Stimulated activated CD8-positive, alpha-beta memory T cell treated with anti-CD3 and anti-CD28 coated beads, Interleukin-15, amount 100 ng/mL, for 24 hours (primary cell): ENCODE measurements around the gene MKNK1.

Source experiments
- DNase-seq: peaks from one replicate; pipeline ENCODE4 v3.0.0-alpha.2; 2020; ENCODE audit warnings: low read depth

The MKNK1 gene

DNA sequence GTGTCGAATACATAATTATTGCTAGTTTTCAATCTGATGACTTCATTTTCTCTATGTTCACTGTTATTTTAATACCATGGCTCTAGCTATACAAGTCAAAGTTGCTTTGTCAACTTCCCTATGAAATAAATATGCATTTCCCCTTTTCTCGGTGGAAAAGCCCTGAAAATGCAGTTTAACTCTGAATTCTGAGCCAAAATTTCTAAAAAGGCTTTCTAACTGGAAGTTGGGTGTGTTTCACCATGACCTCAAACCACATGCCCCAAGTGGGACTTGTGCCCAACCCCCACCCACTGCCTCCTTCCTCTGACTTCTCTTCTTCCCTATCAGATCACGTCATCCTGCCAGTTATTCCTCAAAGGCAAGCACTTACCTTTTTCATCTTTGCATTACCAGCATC lies 8.9 kb downstream of the MKNK1 start:
- DNase-seq = no peak

DNA sequence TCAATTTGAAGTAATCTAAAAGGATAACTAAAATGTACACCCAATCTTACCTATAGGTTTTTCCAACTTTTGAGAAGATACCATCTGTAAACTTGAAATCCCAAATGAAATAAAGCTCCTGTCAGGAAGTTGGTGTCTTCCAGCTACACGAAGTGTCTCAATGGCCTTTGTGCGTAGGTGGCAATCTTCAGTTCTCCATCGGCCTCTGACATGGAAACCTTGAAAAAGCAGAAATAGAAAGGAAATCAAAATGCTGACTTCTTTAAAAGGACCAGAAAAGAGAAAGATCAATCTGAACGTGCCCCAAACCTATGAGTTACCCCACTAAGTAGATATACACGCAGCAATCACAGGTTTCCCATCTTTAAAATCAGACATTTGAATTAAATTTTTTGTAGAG lies 10.0 kb downstream of the MKNK1 start:
- no peak for DNase-seq

DNA sequence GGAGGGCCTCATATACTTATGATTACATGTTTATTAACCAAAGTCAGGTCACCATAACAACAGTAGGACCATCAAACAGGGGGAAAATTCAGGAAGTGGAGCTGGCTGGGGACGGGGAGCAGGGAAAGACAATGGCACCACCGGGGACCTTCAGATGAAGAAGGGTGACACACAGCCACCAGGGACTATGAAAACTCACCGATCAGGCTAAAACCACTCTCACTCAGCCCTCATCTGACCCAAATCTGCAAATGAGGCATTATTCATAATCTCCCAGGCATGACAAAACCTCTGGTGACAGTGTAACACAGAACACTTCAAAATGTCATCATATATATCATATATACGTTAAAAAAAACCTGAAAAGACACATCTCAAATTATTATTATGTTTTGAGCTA lies 11.2 kb downstream of the MKNK1 start:
- no peak for DNase-seq

DNA sequence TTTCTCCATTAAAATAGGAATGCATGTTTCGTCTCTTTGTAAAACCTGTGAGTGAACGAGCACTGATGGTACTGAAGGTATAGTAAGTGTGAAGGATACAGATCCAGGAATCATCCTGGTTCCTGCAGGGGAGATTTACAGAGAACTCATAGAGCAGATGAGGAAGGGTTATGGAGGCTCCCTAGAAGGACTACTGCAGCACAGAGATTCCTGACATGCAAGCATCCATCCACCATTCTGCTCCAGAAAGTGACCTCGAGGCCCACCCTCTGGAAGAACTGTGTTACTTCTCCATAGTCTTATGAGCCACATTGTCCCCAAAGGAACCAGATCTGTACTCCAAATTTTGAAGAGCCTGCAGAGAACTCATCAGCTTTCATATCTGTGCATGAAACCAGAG lies 14.5 kb downstream of the MKNK1 start:
- DNase-seq = no peak

DNA sequence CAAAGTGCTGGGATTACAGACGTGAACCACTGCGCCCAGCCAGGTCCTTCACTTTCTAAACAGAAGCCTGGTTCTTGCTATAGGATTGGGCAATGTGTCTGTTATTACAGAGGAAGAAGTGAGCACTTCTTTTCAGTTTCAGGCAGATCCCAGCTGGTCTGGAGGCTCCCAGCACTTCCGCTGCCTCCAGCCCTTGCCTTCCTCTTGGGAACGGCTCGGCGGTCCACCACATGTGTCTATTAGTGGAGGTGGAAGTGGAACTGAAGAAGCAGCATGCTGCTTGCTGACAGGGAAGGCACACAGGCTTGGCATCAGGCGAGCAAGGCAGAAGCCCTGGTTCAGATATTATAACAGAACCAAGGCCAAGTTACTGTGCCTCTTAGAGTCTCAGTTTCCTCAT lies 17.0 kb downstream of the MKNK1 start:
- DNase-seq = no peak

DNA sequence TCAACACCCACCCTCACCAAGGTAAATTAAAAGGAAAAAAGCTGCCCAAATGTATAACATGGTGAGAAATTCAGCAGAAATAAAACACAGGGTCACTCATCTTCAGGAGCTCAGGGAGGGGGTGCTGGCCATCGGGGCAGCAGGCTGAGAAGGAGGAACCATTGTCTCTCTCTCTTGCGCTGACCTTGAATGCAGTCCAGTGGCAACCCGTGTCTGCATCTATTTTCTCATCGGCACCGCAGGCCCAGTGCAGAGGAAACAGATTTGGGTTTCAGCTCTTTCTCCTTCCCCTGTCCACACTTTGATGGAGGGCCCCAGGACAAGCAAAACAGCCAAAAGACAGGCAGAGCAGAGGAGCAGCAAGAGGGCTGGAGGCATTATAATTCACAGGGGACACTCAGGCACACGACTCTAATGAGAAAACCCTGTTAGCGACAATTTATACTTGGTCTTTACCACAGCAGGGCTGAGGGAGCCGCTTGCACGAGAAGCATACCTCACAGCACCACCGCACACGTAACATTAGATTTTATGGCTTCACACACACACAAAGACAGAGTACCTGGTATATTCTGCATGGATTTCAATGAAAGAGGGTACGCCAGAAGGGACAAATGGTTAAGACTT lies 18.6 kb downstream of the MKNK1 start:
- no peak for DNase-seq

DNA sequence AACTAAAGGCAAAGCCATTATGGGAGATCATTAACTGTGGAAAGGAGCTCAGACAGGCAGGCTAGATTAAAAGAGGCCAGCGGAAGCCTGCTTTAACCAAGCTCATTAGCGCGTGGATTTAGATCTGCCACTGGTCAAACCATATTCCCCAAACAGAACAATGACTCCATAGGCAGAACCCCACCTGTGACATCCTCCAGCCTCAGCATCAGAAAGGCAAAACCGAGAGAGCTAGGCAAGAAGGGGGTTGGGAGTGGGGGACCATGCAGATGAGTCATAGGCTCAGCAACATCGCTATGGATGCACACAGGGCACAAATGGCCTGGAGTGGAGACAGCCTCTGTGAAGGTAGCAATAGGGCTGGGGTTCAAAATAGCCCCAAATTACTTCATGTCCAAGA lies 20.6 kb downstream of the MKNK1 start:
- no peak for DNase-seq

DNA sequence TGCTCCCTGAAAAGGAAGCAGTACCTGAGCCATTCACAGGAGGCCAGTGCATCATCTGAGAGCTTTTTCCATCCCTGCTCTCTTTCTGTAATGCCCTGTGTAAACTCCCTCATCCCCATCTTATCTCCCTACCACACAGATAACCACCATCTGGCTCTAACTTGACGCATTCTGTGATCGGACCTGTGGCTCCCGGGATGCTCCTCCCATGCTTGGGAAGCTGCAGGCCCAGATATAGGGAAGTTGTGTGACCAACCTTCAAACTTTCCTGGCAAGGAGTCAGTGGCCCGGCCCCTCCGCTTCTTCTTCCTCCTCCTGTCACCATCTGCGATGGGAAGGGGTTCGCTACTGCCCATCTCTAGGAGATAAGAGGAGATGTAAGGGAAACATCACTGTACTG lies 21.1 kb downstream of the MKNK1 start:
- DNase-seq = no peak

DNA sequence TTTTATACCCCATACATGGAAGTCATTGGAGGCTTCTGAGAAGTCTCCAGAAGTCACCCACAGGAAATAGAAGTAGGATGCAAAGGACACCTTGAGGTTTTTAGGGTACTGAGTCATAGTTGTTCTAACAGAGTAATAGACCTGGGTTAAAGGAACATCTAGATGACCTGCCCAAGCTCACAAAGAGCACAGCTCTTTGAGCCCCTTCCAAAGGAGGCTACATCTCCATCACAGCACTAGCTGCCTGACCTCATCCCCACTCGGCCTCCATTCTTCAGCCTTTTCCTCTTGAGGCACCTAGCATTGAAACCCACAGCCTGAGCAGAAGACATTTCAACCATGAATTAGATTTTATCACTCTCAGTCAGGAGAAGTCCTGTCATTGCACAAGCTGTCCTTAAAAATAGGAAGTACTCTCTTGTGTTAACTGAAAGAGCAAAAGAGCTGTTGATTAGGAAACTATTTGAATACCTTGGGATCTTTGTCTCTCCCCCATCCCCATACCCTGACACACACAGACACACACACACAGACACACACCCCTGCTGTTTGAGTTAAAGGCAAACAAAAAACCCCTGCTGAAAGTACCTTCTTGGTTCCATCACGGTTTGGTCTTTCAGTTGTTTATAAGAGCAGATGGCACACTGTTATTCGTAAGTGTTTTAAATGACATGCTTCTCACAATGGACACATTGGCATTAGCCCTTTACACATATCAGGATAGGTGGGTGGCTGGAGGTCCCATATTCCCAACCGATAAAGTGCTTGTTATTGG lies 22.2 kb downstream of the MKNK1 start:
- DNase-seq = no peak

DNA sequence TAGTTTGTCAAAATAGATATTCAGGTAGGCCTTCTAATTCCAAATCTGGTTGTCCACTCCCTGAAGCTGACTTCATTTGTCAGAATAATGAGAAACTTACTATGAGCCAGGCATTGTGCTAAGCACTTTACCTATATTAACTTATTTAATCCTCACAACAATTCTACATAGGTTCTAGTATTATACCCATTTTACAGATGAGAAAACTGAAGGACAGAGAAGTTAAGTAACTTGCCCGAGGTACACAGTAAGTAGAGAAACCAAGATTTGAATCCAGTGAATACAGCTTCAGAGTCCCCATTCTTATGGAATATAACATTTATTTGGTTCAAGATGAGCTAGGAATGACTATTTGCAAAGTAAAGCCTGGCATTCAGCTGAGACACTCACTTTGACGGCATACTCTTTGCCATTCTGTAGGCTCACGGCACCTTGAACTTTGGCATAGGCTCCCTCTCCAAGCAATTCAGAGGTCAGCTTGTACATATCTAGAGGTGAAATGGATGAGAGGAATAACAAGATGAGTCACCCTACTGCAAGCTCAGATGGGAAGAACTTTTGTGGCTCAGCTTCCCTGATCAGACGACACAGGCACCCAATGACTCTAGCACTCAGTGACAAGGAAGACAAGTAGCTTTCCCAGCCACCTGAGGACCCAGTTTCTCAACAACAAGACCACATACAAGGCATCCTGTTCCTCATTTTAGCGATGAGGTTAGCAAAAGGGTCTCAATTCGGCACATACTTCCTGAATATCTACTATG lies 23.7 kb downstream of the MKNK1 start:
- no peak for DNase-seq

DNA sequence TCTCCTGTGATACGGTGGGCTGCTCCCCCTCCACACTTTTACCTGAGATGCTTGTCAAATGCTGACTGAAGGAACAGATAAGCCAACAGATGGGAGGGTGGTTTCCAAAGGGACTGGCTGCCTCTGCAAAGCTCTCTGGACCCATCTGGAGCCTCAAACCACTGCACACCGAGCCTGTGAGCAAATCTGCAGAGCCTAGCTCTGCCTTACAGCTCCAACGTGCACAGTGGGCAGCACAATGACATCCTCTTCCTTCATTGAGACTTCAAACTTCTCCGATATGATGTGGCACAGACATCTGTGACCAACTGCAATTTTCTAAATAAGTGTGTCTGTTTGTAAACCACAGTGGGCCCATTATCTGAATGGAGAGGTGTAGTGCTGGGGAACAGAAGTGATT lies 26.4 kb downstream of the MKNK1 start:
- no peak for DNase-seq

DNA sequence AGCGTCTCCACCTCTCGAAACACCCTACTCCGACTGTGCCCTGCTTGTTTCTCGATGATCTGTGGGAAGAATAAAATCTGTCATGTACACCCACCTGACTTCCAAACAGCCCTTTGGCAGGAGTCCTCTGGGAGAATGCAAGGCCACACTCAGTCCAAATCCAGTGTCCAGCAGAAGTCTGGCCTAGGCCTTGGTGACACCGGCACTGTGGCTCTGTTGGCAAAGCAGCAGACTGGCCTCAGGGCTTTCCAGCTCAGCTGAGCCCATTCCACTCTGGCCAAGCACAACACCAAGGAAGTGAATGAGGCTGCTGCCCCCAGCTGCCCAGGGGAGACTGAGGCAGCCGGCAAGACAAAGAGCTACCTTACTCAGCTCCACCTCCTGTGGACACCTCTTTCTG lies 27.5 kb downstream of the MKNK1 start:
- DNase-seq = no peak

DNA sequence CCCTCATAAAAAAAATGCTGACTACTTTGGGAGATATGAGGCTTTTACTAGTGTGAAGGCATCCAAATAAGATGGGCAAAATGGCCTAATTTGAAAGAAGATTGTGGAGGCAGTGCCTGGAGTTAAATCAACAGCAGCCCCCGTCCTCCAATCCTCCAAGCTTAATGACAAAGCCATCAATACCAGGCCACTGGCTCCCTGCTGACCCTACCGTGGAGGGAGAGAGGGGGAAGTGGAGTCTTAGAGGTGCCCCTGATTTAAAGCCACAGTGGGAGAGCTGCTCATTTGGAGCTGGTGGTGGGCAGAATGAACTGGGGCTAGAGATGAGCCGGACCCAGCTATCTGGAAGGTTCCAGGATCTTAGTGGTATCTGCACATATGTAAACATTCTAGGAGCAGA lies 28.3 kb downstream of the MKNK1 start:
- no peak for DNase-seq

DNA sequence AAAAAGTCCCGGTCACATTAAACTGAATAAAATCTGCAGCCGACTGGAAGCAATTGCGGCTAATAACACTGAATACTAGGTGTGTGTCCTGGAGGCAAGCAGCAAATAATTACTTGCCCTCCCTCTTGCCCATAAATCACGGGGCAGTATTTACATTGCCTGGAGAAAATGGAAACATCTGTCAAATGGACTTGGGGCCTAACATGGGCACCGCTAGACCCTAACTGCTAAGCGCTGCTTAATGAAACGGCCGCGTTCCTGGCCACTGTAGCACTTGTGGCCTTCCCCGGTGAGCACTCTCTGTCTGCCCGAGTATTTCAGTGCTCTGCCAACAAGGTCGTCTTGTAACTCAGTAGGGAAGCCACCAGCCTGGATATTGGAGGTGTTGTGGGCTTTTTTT lies 28.8 kb downstream of the MKNK1 start:
- DNase-seq = no peak

DNA sequence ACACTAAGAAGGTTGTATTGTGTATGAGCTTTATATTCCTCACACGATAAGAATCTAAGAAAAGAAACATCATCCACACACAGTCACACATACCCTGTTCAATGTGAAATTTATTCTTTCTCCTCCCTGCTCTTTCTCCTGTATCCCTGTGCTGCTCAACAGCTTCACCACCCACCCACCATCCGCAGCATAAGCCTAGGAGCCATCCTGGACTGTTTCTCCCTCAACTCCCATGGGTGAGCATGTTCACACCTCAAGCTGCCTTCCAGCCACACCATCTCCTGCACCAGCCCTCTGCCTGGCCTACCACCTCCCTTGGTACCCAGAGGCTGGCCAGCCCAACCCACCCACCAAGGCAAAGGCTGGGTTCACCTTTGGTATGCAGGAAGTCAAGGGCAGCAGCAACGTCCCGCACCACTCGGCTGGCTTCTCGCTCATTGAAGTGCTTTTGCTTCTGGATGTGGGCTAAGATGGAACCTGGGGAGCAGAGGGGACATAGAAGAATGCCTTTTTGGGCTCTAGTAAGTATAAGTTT lies 32.3 kb downstream of the MKNK1 start:
- no peak for DNase-seq

DNA sequence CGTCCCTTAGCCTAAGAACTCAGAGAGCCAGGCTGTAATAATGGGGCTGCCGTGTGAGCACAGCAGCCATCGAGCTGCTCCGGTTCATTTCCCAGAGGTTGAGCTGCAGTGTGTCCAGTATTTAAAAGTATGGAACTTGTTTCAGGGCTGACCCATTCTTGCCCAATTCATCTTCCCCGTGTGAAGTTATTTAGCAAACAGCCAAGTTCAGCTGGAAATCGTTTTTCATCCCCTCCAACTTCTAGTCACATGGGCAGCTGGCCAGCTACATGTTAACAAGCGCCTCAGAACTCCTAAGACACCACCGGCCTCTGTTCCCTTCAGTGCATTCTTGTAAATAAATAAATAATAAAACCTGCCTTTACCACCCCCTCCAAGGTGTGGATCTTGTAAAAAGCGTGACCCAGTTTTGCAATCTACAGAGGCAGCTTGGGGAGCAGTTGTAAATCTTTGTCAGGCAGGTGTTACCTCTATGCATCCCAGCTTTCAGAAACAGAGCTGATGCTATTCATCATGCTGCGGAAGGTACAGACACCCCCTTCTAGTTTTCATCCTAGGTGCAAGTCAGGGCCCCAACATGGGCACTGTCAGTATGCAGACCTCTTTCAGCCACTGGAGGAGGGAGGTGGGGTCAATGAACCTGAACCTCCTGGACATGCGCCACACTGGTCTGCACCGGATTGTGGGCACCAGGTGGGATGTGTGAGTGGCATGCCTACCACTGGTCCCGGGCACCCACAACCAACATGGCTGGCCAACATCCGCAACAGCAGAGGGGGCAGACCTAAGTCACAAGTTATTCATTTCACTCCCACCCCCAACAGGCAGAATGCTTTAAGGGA lies 34.0 kb downstream of the MKNK1 start:
- no peak for DNase-seq

DNA sequence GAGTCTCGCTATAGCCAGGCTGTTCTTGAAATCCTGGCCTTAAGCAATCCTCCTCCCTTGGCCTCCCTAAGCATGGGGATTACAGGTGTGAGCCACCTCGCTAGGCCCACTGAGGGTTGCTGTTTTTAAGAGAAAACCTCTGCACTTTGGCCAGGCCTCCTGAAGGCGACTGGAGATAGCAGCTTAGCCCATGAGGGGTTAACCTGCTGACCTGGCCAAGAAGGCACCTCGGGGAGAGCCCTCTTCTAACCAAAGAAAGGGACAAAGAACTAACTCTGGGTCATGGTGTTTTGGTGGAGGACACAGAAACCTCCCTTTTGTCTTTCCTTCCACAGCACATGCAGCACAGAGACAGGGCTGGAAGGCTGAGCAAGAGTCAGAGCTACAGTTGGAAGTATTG lies 35.0 kb downstream of the MKNK1 start:
- no peak for DNase-seq

DNA sequence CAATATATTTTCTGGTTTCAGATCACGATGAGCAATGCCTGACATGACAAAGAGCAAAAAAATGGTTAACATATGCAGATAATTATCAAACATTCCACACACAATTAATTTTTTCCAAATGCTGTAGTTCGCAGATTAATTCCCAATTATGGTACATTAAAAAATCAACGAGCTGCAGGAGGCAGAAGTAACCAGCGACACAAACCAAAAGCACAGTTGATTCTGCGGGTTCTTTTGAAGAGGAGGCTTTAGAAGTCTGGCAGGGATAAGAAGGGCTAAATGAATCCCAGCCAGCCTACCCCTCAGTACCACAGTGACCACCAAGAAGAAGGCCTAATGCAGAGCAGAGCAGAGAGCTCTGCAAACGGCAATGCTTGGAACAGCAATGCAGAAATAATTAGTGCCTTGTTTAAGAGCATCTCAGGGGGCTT lies 35.6 kb downstream of the MKNK1 start:
- no peak for DNase-seq

DNA sequence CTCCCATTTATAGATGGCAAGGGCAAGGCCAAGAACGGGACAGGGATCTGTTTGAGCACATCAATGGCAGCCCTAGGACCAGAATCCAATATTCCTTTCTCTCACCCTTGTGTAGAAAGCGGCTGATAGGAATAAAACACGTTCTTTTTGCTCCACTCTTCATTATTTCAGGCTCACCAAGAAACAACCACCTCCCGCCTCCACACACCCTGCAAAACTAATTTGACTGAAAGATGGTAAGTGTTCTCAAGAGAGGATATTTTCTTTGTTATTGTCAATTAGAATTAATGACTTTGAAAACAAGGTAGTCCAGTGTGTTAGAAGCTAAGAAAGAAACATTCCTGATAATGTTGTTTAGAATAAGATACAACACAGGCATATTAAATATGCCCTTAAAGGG lies 40.7 kb downstream of the MKNK1 start:
- no peak for DNase-seq

DNA sequence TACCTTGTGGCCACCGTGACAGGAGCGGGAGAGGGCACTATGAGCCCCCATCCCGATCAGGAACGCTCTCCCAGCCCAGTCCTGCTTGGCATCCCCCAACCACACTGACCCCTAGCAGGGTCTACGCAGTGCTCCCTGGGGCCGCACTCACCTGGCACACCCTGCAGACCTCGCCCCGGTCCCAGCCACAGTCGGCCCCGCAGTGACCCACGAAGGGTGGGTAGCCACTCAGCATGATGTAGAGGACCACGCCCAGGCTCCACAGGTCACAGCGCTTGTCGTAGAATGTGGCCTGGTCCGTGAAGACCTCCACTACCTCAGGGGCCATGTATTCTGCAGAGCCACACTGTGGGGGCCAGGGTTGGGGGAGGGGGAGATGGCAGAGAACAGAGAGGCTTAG lies 41.6 kb downstream of the MKNK1 start:
- DNase-seq = no peak

DNA sequence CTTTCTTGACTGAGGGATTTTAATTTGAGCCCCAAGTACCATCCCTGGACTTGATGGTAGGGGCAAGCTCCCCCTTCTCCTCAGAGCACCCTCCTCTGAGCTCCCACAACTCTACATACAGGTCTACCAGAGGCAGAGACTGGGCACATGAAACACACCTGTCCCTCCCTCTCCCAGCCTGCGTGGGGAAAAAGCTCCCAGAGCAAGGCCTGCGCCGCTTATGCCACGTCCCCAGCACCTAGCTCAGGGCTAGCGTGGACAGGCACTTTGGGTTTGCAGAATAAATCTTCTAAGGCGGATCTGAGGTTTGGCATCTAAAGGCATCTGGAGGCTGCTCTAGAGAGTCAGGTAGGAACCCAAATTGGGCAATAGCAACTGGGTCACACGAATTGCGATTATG lies 45.1 kb downstream of the MKNK1 start:
- DNase-seq = no peak
